ENCODE measurements around the gene SLC38A10.

SLC38A10 gene

DNA sequence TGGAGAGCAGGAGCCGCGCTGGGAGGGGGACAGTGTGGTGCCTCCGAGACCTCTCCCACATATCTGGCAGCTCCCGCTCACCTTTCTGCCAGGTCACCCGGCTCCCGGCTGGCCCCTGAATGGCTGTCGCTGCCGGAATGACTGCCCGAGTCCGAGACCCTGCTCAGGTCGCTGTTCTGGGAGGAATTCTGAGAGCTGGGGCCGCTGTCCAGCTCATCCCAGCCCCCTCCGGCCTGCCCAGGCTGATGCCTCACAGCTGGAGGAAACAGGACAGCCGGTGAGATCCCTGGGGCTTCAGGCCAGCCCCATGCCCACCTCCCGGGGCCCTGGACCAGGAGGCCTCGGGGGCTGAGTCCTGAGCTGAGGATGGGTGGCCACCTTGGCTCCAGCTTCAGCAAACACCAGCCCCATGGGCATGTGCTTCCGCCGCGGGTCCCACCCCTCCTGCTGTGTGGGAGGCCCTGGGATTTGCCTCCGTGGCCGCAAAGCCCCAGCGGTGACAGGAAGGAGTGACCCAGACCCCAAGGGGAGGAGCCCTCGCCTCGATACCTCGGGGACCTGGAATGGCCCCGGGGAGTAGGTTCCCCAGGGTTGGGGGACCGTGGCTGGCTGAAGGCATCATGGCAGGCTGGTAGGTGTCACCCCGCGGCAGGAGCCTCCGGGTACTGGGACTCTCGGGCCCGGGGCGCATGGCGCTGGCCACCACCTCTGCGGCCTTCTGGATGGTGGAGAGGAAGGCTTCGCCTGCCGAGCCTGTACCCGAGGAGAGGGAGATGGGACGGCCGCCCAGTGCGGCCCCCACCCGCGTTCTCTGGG is 63.1 kb downstream of the SLC38A10 start:
- no peak for DNase-seq
- no peaks in the 10 kb centered on the region for H3K9me3 ChIP-seq
- no peak overlapping the region for H3K4me3 ChIP-seq (ENCODE audit: low read depth, low read length)
- TF ChIP-seq CTCF (IDR thresholded peaks at IDR 0.05; ENCODE audit: low read depth, low read length): no peak
- H3K36me3 ChIP-seq: no peaks in the 10 kb centered on the region; the same call in 1 of the 2 replicates
- no peaks in the 10 kb centered on the region for H3K27me3 ChIP-seq
- H3K4me1 ChIP-seq: no peaks in the 10 kb centered on the region

DNA sequence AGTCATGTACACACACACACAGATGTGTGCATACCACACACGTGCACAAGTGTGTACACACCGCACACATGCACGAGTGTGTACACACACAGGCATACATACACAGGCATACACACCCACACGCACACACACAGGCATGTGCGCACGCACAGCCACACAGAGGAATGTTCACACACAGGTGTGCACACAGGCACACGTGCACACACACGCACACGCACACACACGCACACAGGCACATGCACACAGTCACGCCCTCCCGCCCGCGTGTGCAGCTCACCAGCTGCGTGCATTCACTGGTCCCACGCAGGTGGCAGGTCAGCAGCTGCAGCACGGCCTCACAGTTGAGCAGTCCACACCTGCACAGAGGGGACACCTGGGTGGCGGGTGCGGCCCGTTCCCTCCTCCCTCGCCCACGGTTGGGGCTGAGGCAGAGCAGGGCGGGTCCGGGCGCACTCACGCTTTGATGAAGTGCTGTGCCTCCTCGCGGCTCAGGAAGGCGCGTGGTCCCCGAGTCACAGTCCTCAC is 63.9 kb downstream of the SLC38A10 start:
- DNase-seq: no peak
- no peaks in the 10 kb centered on the region for H3K27me3 ChIP-seq

GRCh38 chr17:81230043-81230820 is 64.9 kb downstream of the SLC38A10 start:
- Histone ChIP-seq H3K9me3 (no peaks in the 10 kb centered on the region), H3K4me3 (ENCODE audit: low read depth, low read length) (no peak overlapping the region), H3K36me3 (no peaks in the 10 kb centered on the region; the same call in 1 of the 2 replicates), H3K27me3 (no peaks in the 10 kb centered on the region), H3K4me1 (no peaks in the 10 kb centered on the region)
- peak; percentile 36 for TF ChIP-seq CTCF (IDR thresholded peaks at IDR 0.05; ENCODE audit: low read depth, low read length)
- no peak for DNase-seq

More for the DNA sequence above, 63.9 kb downstream of the SLC38A10 start:
- Histone ChIP-seq H3K4me3 (ENCODE audit: low read depth, low read length) (no peak overlapping the region), H3K9me3 (no peaks in the 10 kb centered on the region), H3K36me3 (no peaks in the 10 kb centered on the region; the same call in 1 of the 2 replicates), H3K4me1 (no peaks in the 10 kb centered on the region)
- TF ChIP-seq CTCF (IDR thresholded peaks at IDR 0.05; ENCODE audit: low read depth, low read length): no peak

DNA sequence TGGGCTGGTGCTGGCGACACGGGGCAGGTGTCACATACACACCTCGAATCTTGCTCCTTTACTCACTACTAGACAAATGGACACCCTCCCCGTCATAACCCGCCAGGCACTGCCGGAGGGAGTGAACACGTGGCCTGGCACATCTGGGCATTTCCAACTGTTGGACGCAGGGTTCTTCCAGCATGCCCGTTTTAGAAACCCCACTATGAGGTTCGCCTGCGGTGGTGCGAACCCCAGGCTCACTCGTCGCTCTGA is 65.5 kb downstream of the SLC38A10 start:
- Histone ChIP-seq H3K27me3 (no peaks in the 10 kb centered on the region), H3K4me1 (no peaks in the 10 kb centered on the region), H3K36me3 (no peaks in the 10 kb centered on the region; the same call in 1 of the 2 replicates), H3K4me3 (ENCODE audit: low read depth, low read length) (no peak overlapping the region), H3K9me3 (no peaks in the 10 kb centered on the region)
- TF ChIP-seq CTCF (IDR thresholded peaks at IDR 0.05; ENCODE audit: low read depth, low read length): no peak
- DNase-seq: no peak

- Histone ChIP-seq H3K9me3 (no peaks in the 10 kb centered on the region), H3K4me1 (no peaks in the 10 kb centered on the region), H3K27me3 (no peaks in the 10 kb centered on the region), H3K36me3 (no peaks in the 10 kb centered on the region; the same call in 1 of the 2 replicates), H3K4me3 (ENCODE audit: low read depth, low read length) (no peak overlapping the region)
- DNase-seq: no peak
- TF ChIP-seq CTCF (IDR thresholded peaks at IDR 0.05; ENCODE audit: low read depth, low read length): no peak
These were observed 66.1 kb downstream of the SLC38A10 start for GRCh38 chr17:81228834-81229665.

Data from BE2C (cell line).